GM23248 (cell line): Measurements from ENCODE around the gene SLC1A2.

Experiments
- EZH2 ChIP-seq: fragments of 200-600 bp; sonication (generic); IDR thresholded peaks from 2 replicates; pipeline ENCODE4 v1.6.1; 2018; ENCODE audit warnings: antibody characterized with exemption, mild to moderate bottlenecking; ENCODE audit not compliant: insufficient read depth, poor library complexity, severe bottlenecking
- EZH2phosphoT487 ChIP-seq: fragments of 200-600 bp; sonication (generic); IDR thresholded peaks from 2 replicates; pipeline ENCODE4 v1.6.1; 2018; ENCODE audit warnings: antibody characterized with exemption, moderate library complexity, mild to moderate bottlenecking, low read depth; ENCODE audit not compliant: insufficient read depth

DNA sequence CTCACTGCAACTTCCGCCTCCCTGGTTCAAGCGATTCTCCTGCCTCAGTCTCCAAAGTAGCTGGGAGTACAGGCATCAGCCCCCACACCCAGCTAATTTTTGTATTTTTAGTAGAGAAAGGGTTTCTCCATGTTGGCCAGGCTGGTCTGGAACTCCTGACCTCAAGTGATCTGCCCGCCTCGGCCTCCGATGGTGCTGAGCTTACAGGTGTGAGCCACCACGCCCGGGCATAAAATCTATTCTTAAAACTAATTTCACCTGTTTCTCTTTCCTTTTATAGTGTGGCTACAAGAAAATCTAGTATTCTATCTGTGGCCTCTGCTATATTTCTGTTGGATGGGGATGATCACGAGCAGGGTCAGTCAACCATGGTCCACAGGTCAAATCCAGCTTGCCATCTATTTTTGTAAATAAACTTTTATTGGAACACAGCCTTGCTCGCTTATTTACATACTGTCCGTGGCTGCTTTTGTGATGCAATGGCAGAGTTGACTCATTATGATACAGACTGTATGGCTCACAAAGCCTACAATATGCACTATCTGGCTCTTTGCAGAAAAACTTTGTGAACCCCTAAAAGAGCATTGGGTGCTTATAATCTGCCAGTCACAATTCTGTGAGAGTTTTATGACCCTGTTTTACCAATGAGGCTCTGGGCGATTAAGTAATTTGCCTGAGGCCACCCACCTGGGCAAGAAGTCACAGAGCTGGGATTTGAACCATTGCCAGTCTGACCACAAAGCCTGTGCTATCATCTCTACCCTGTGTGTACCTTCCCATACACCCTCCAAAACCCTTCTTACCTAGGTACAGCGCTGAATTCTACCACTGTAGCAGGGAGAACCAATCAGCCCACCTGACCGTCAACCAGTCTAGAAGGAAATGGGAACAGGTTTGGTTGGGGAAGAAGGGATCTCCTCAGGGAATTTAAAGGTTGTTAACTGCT lies 28.3 kb downstream of the SLC1A2 start:
- TF ChIP-seq EZH2phosphoT487, result no peak
- no peak for TF ChIP-seq EZH2
